Nucleus accumbens (tissue), 56 donors: ENCODE results near the gene SVBP.
"Not testable (repeated sequence)": the region's sequence is repeated elsewhere in the genome, so short reads cannot be mapped to it uniquely, and the experiment has no call there.

Experiments used
- DNase-seq, 56 donors: peaks; one replicate each; lab custom pipeline; 2025; lab: John Stamatoyannopoulos, UW

Gene SVBP

DNA sequence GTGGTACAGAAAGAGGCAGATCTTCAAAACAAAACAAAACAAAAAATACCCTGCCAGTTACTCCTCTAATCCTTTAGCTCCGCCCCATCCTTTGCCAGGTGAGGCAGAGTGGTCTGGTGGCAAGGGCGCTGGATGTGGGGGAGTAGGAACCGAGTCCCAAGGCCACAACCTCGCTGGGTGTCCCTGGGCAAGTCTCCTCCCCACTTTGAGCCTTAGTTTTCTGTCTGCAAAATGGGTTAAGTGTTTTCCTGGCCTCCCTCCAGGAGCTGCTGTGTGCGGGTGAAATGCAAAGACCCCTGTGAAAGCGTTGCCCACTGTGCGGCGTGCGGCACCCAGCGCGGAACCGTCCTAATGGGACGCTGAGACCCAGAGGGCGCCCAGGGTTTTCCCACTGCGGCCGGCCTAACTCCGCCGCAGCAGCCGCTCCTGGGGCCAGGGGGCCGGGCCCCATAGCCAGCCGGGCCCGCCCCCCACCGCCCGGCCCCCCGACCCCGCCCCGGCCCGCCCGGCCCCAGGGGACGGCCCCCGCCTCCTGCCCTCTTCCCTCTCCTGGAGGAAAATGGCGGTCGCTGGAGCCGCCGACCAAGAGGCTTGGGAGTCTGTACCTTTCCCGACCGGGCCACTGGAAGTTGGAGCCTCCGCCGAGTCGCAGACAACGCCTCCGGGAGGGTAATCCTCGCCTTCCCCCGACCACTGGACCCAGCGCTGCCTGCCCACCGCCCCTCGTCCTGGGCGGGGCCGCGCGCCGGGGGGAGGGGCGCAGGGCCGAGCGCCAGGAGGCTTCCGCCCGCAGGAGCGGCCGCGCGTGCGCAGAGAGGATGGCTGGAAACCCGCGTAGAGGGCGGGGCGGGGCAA, at the start of gene SVBP, which contains the start of gene ERMAP:
TSS of gene SVBP (minus strand) at position 813 of the 855 bp plus-strand sequence. CDS start 853 bp downstream, outside the sequence.
TSS of gene ERMAP (plus strand) at position 538 of the 855 bp plus-strand sequence. CDS start 13,327 bp downstream, outside the sequence.
- peak in 54 of 56 donors; percentile 66 to 96 (median 90) for DNase-seq

- no peak for DNase-seq
These were observed 49.4 kb upstream of the SVBP start for GRCh38 chr1:42866549-42866948.

DNA sequence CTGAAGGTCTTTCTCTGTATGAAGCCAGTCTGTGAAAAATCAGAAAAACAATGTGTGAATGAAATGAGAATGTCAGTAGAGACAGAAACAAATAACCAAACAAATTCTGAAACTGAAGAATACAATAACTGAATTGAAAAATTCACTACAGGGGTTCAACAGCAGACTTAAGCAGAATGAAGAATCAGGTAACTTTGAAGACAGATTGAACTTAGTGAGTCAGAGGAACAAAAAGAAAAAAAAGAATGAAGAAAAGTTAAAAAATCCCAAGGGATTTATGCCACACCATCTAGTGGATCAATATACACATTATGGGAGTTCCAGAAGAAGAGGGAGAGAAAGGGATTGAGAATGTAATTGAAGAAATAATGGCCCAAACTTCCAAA, 43.8 kb upstream of the SVBP start:
- no peak for DNase-seq

GRCh38 chr1:42860339-42861013, 43.3 kb upstream of the SVBP start:
- DNase-seq, result no peak

DNA sequence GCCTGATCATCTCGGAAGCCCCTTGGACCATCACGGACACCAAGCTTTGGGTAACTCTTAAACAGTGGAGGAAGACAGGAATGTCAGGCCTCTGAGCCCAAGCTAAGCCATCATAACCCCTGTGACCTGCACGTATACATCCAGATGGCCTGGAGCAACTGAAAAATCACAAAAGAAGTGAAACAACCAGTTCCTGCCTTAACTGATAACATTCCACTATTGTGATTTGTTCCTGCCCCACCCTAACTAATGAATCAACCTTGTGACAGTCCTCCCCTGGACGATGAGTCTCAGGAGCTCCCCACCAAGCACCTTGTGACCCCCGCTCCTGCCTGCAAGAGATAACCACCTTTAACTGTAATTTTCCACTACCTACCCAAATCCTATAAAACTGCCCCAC, 42.2 kb upstream of the SVBP start:
- DNase-seq, result not testable (repeated sequence)

GRCh38 chr1:42856554-42856953, 39.4 kb upstream of the SVBP start:
- not testable (repeated sequence) for DNase-seq

DNA sequence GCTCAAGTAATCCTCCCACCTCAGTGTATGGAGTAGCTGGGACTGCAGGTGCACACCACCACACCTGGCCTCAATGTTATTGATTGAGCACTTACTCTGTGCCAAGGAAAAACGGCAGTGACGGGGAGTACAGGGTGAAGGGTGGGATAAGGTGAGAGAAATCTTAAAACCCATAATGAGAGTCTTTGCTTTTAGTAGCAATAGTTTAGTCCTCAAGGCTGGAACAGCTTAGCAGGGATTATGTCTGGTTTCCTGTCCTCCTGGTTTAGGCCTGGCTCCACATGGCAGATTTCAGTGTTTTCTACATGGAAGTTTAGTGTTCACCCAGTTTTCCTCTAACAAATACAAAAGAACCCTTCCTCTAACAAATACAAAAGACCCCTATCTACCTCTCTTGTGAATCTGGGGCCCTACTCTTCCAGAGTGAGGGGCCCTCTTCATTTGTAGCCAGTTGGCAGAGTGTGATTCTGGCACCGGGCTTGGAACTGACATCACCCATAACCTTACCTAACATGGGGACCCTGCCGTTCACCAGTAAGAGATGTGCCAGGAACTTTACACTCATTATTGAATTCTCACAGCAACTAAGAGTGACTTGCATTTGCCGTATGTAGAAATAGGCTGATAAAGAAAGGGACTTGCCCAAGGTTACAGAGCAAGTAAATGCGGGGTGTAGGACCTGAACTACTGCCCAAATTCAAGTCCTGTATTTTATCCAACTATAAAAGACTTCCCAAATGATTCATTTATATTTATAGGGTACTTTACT, 36.1 kb upstream of the SVBP start:
- no peak for DNase-seq

DNA sequence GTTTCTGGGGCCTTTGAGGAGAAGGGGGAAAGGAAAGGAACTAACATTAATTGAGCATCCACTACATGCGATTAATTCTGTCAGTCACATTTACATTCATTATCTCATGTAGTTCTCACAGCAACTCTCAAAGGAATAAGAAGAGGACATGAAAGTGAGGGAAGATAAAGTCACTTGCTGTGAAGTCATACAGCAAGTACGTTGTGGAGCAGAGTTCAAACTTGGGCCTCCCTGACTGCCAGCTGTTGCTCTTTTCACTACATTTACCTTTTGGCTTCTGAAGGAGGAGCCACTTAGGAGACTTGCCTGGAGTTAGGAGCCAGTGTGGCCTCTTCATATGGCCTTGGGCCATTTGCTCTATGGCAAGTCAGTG, 35.4 kb upstream of the SVBP start:
- DNase-seq, result no peak

- DNase-seq, result no peak
These were observed 34.9 kb upstream of the SVBP start for GRCh38 chr1:42851960-42852607.

- DNase-seq, result peak in 6 of 56 donors; percentile 6 to 35 (median 15)
These were observed 34.2 kb upstream of the SVBP start for GRCh38 chr1:42851420-42851819.

DNA sequence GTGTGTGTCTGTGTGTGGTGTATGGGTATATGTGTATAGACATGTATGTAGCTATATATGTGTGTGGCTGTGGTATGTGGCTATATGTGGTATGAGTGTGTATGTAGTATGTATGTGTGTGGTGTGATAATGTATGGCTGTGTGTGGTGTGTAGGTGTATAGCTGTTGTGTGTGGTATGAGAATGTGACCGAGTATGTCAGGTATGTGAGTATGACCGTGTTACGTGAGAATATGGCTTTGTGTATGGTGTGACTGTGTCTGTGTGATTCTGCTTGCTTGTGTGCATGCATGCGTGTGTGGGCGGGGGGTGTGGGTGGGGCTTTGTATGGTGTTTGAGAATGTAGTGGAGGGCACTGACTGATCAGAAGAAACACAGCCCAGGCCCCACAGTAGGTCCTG, 32.7 kb upstream of the SVBP start:
- no peak for DNase-seq

- no peak for DNase-seq
These were observed 31.8 kb upstream of the SVBP start for GRCh38 chr1:42848823-42849537.

DNA sequence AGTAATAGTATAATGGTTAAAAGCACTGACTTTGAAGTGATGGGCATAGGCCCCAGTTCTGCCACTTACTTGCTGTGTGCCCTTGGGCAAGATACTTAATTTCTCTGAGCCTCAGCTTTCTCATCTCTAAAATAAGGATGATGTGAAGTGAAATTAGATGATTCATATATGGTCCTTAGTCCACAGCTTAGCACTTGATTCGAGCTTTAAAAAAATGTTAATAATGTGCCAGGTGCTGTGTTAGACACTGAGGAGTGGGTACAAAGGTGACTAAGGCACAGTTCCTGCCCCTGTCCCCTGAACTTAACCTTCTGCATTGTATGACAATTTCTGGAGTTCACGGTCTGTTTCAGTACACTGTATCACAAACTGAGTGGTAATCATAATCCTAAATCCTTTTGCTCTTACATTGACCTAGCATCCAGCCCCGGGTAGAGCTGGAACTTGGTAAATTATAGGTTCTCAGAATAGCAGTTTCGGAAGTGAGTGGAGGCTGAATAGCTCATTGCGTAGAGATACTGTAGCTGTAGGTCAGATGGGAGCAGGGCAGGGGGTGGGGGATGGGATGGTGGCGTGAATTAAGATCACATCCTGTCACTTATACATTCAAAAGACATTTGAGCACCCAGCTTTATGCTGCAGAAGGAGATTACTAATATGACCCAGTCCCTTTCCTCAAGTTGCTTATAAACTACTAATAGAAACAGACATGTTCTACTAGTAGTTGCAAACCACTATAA, 30.7 kb upstream of the SVBP start:
- no peak for DNase-seq

DNA sequence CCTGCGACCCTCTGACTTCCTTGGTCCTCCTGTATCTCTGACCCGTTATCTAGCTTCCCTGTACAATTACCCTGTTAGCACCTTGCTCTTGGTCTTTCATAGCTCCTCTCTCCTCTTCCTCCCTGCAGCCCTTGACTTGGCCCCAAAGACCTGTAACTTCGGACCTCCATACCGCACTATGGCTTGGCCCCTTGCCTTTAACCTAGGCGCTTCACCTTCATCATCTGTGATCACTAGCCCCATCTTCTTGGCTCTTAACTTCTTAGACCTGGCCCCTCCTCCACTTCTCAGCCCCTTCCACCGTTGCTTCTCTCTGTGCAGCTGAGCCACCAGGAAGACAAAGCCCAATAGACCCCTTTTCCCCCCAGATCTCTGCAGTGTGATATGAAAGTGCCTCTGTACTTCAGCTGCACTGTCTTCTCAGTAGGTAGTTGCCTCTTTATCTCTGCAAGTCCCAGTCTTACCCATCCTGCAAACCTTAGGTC, 30.0 kb upstream of the SVBP start:
- DNase-seq, result peak in 2 of 56 donors; percentile 13 to 20

DNA sequence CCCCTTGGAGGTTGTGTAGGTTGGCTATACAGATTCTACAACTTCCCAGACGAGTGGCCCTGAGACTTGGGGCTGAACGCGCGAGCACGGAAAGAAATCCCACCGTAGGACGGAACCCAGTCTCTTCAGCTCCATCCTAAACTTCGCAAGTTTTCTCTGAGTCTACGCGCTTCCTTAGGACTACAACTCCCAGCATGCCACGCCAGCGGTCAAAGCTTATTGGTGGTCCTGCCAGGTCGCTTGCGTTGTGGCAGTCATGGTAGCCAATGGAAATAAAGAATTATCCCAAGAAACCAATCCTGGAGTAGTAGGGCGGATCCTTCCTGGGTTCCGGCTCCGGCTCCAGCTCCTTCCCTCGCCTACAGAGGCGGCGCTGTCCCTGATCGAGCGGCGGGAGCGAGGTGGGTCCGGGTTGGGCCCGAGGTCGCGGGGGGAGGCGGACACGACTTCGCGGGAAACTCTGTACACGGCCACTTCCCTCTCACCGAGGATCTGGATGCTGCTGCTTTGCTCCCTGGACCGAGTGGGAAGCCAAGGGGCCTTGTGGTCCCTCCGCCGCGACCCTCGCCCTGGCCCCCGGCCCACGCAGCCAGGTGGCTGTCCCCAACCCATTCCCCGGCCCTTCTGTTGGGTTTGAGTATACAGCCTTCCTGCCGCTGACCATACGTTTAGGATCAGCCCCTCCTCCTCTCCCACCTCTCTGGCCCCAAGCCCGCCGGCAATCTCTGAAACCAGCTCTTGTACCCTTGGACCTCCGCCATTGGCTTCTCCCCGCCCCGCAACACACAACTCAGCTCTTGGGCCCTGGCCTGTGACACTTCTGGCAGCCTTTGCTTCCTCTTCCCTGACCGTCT, 29.3 kb upstream of the SVBP start, which contains the start of gene ZNF691:
TSS of gene ZNF691 (plus strand) at position 357 of the 854 bp plus-strand sequence. CDS start 3,046 bp downstream, outside the sequence.
- DNase-seq, result peak; percentile 41 to 97 (median 91)

- DNase-seq, result no peak
These were observed 28.7 kb upstream of the SVBP start for GRCh38 chr1:42845866-42846256.

DNA sequence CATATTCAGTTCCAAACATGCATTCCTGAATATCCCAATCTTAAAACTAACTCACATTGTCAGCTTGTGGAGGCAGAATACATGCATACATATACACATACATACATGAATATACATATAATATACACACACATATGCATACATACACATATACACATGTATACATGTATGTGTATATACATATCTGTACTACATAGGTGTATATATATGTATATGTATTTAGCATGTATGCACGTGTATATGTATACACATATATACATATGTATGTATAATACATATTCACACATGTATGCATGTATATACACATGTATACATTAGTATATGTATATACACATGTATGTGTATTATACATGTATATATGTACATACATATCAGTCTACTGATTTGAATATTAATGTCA, 28.0 kb upstream of the SVBP start:
- no peak for DNase-seq
